GM23248 (cell line): ENCODE results near the gene UCP2. TPM values are rescaled to one million over a fixed set of nuclear protein-coding genes. Genes with fewer than 3 reads are reported as not detected.

Experiments
- DNase-seq: peaks from one replicate; pipeline ENCODE4 v3.0.0-alpha.2; 2015
- H2AFZ ChIP-seq: fragments of 200-600 bp; sonication (generic); 2 replicates; pipeline ENCODE4 v1.6.1; 2016; ENCODE audit warnings: antibody characterized with exemption
- H3F3A ChIP-seq: fragments of 200-600 bp; sonication (generic); 2 replicates; pipeline ENCODE4 v1.6.1; 2016; ENCODE audit warnings: mild to moderate bottlenecking, antibody characterized with exemption, mixed run types; ENCODE audit not compliant: insufficient read depth
- H3K27ac ChIP-seq: fragments of 200-600 bp; sonication (generic); 2 replicates; pipeline ENCODE4 v1.5.1; 2016; ENCODE audit warnings: mild to moderate bottlenecking
- H3K27me3 ChIP-seq: fragments of 200-600 bp; sonication (generic); replicated peaks from 2 replicates; pipeline ENCODE4 v1.6.1; 2016; ENCODE audit warnings: mild to moderate bottlenecking; ENCODE audit not compliant: insufficient read depth
- H3K36me3 ChIP-seq: fragments of 200-600 bp; sonication (generic); 2 replicates; pipeline ENCODE4 v1.6.1; 2016; ENCODE audit warnings: low read depth, mild to moderate bottlenecking
- H3K4me1 ChIP-seq: fragments of 200-600 bp; sonication (generic); 2 replicates; pipeline ENCODE4 v1.6.1; 2016; ENCODE audit warnings: mild to moderate bottlenecking; ENCODE audit not compliant: insufficient read depth
- H3K4me2 ChIP-seq: fragments of 200-600 bp; sonication (generic); one replicate; pipeline ENCODE4 v1.6.1; 2016; ENCODE audit warnings: mild to moderate bottlenecking; ENCODE audit not compliant: unreplicated experiment
- H3K4me3 ChIP-seq: fragments of 200-600 bp; sonication (generic); 2 replicates; pipeline ENCODE4 v1.5.1; 2016; ENCODE audit warnings: mild to moderate bottlenecking
- H3K79me2 ChIP-seq: fragments of 200-600 bp; sonication (generic); 2 replicates; pipeline ENCODE4 v1.6.1; 2016; ENCODE audit warnings: mild to moderate bottlenecking; ENCODE audit not compliant: insufficient read depth
- H3K9ac ChIP-seq: fragments of 200-600 bp; sonication (generic); 2 replicates; pipeline ENCODE4 v1.6.1; 2016; ENCODE audit warnings: mild to moderate bottlenecking
- H3K9me2 ChIP-seq: fragments of 200-600 bp; sonication (generic); 2 replicates; pipeline ENCODE4 v1.6.1; 2016; ENCODE audit warnings: mixed run types, mild to moderate bottlenecking, moderate library complexity; ENCODE audit not compliant: insufficient read depth
- H3K9me3 ChIP-seq: fragments of 200-600 bp; sonication (generic); one replicate; pipeline ENCODE4 v1.6.1; 2017; ENCODE audit warnings: low read depth
- H4K20me1 ChIP-seq: fragments of 200-600 bp; sonication (generic); 2 replicates; pipeline ENCODE4 v1.6.0; 2016; ENCODE audit not compliant: insufficient read depth
- EZH2 ChIP-seq: fragments of 200-600 bp; sonication (generic); IDR thresholded peaks from 2 replicates; pipeline ENCODE4 v1.6.1; 2018; ENCODE audit warnings: antibody characterized with exemption, mild to moderate bottlenecking; ENCODE audit not compliant: insufficient read depth, poor library complexity, severe bottlenecking
- EZH2phosphoT487 ChIP-seq: fragments of 200-600 bp; sonication (generic); IDR thresholded peaks from 2 replicates; pipeline ENCODE4 v1.6.1; 2018; ENCODE audit warnings: antibody characterized with exemption, moderate library complexity, mild to moderate bottlenecking, low read depth; ENCODE audit not compliant: insufficient read depth
- WGBS, 2 experiments: methylation state at CpG; one replicate each; pipeline ENCODE4 v1.1.6; 2015 to 2017; ENCODE audit warnings: low lambda C conversion rate in 2 of 2, low coverage in 1 of 2; ENCODE audit errors: missing lambda C conversion rate in 2 of 2; 5-methylcytosine and 5-hydroxymethylcytosine counted together
- in situ Hi-C: fragments of 300-500 bp; cut with MboI; formaldehyde crosslinking; loops from 2 replicates; pipeline ENCODE4 v1.15.0; 2020
- polyA plus RNA-seq: library from polyadenylated mRNA; unstranded; fragments of >200 nt; fragmentation: Nextera tagmentation; extraction: Ambion mirVana; gene quantifications from 2 replicates; pipeline ENCODE4 v1.2.1, GENCODE V29; 2016
- total RNA-seq: library from RNA; depleted of rRNA; stranded (reverse); fragments of >200 nt; shearing (Covaris generic); gene quantifications from 2 replicates; pipeline ENCODE4 v1.2.3, GENCODE V29; 2014

Gene UCP2
- total and polyA plus RNA-seq, 2 experiments from 2014 or later, result 2.0 TPM; not detected in 1

GRCh38 chr11:74005721-74006517, 23.3 kb upstream of the UCP2 start:
- Histone ChIP-seq H3K4me1 (no peaks in the 10 kb centered on the region), H3K9me3 (no peaks in the 10 kb centered on the region), H3K79me2 (no peaks in the 10 kb centered on the region), H3K9me2 (no peaks in the 10 kb centered on the region), H3K4me3 (no peak overlapping the region), H3K27me3 (no peaks in the 10 kb centered on the region), H2AFZ (no peak overlapping the region), H4K20me1 (no peaks in the 10 kb centered on the region), H3K9ac (no peak overlapping the region), H3F3A (no peaks in the 10 kb centered on the region), H3K4me2 (no peak overlapping the region), H3K27ac (no peak overlapping the region), H3K36me3 (no peaks in the 10 kb centered on the region)
- no peak for TF ChIP-seq EZH2phosphoT487
- no peak for TF ChIP-seq EZH2
- DNase-seq, result no peak
- WGBS, 2 experiments, result 90 to 91% methylated on average over 29 of the region's 29 CpGs
- in situ Hi-C loops, result no loop called here

- Histone ChIP-seq H3K4me1 (no peaks in the 10 kb centered on the region), H3K36me3 (no peaks in the 10 kb centered on the region), H3K4me3 (no peak overlapping the region), H3K79me2 (no peaks in the 10 kb centered on the region), H3F3A (no peaks in the 10 kb centered on the region), H4K20me1 (no peaks in the 10 kb centered on the region), H3K9me3 (no peaks in the 10 kb centered on the region), H3K9ac (no peak overlapping the region), H3K4me2 (no peak overlapping the region), H3K27ac (no peak overlapping the region), H2AFZ (no peak overlapping the region), H3K9me2 (no peaks in the 10 kb centered on the region), H3K27me3 (no peaks in the 10 kb centered on the region)
- 84 to 85% methylated on average over 11 of the region's 11 CpGs for WGBS, 2 experiments
- DNase-seq, result no peak
- in situ Hi-C loops, result no loop called here
- TF ChIP-seq EZH2 (no peak), EZH2phosphoT487 (no peak)
These were observed 22.3 kb upstream of the UCP2 start for GRCh38 chr11:74004759-74005615.

DNA sequence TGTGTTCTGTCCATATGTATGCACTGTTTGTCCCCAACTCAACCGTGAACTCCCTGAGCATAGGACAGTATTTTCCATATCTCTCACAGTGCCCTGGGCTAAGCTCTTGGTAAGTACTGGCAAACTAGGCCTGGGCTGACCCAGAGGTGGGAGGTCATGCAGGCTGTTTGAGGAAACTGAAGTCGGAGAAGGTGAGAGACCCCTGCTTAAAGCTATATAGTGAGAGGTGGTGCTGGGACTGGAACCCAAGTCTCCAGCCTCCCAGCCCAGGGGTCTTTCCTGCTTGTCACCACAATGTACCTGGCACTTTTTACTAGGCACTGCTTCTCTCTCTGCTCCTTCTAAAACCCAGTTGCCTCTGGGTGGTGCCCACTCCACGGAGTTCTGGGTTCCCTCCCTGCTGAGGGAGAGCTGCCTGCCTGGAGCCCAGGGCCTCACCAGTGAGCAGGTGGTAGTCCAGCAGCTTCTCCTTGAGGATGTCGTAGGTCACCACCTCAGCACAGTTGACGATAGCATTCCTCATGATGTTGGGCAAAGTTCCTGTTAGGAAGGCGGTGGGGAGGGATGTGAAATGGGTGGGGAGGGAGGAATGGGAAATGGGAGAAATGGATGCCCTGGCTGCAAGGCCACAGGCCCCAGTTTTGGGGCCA, 21.5 kb upstream of the UCP2 start:
- no peak overlapping the region for H3K9ac ChIP-seq
- H2AFZ ChIP-seq, result no peak overlapping the region
- H3K4me3 ChIP-seq, result no peak overlapping the region
- H3K79me2 ChIP-seq, result no peaks in the 10 kb centered on the region
- H3K27me3 ChIP-seq, result no peaks in the 10 kb centered on the region
- WGBS, 2 experiments, result 80 to 83% methylated on average over 6 of the region's 6 CpGs
- H3K27ac ChIP-seq, result no peak overlapping the region
- H3K4me1 ChIP-seq, result no peaks in the 10 kb centered on the region
- no peak for DNase-seq
- no peak overlapping the region for H3K4me2 ChIP-seq
- H3K36me3 ChIP-seq, result no peaks in the 10 kb centered on the region
- TF ChIP-seq EZH2phosphoT487, result no peak
- no peak for TF ChIP-seq EZH2
- in situ Hi-C loops, result no loop called here
- H4K20me1 ChIP-seq, result no peaks in the 10 kb centered on the region
- H3K9me2 ChIP-seq, result no peaks in the 10 kb centered on the region
- no peaks in the 10 kb centered on the region for H3K9me3 ChIP-seq
- no peaks in the 10 kb centered on the region for H3F3A ChIP-seq

- Histone ChIP-seq H3K4me1 (no peaks in the 10 kb centered on the region), H2AFZ (no peak overlapping the region), H3K9me3 (no peaks in the 10 kb centered on the region), H4K20me1 (no peaks in the 10 kb centered on the region), H3K9ac (no peak overlapping the region), H3K79me2 (no peaks in the 10 kb centered on the region), H3K4me2 (no peak overlapping the region), H3K9me2 (no peaks in the 10 kb centered on the region), H3K27me3 (no peaks in the 10 kb centered on the region), H3K27ac (no peak overlapping the region), H3K36me3 (no peaks in the 10 kb centered on the region), H3F3A (no peaks in the 10 kb centered on the region), H3K4me3 (no peak overlapping the region)
- no peak for DNase-seq
- TF ChIP-seq EZH2, result no peak
- TF ChIP-seq EZH2phosphoT487, result no peak
- 91 to 94% methylated on average over 4 of the region's 4 CpGs for WGBS, 2 experiments
- in situ Hi-C loops, result no loop called here
These were observed 20.2 kb upstream of the UCP2 start for GRCh38 chr11:74002832-74003231.
